ENCODE results near the gene SELENOH.

GRCh38 chr11:57699813-57700212 is 41.5 kb upstream of the SELENOH start:
- TF ChIP-seq CTCF (IDR thresholded peaks at IDR 0.05) (no peak), POLR2A (IDR thresholded peaks at IDR 0.05) (no peak)

Measured in thyroid gland (tissue), 4 donors.